GM18870 (cell line): ENCODE data around the gene ZNF20.
"Not testable (repeated sequence)": the region's sequence is repeated elsewhere in the genome, so short reads cannot be mapped to it uniquely, and the experiment has no call there.

Experiments
- ATAC-seq: cut with Tn5 transposase; IDR thresholded peaks from one replicate; pipeline ENCODE4 v1.9.1; 2021; ENCODE audit warnings: moderate library complexity; ENCODE audit not compliant: unreplicated experiment

ZNF20 gene

DNA sequence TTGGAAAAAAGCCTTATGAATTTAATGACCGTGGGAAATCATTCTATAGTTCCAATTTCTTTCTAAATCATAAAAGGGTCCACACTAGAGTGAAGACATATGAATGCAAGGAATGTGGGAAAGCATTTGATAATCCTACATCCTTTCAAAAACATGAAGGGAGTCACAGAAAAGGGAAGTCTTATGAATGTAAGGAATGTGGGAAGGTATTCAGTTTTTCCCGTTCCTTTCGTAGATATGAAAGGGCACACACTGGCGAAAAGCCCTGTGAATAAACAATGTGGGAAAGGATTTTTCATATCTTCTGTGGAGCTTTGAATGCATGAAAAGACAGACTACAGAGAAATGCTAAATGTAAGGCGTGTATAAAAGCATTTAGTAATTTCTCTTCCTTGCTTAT is 27.0 kb downstream of the ZNF20 start:
- ATAC-seq, result no peak

DNA sequence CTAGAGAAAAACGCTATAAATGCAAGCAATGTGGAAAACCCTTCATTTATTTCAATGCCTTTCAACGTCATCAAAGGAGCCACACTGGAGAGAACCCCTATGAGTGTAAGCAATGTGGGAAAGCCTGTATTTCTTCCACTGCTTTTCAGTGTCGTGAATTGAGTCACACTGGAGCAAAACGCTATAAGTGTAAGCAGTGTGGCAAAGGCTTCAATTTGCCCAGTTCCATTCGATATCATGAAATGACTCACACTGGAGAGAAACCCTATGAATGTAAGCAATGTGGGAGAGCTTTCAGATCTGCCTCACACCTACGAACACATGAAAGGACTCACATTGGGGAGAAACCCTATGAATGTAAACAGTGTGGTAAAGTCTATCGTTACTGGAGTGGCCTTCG is 27.4 kb downstream of the ZNF20 start:
- ATAC-seq, result no peak

DNA sequence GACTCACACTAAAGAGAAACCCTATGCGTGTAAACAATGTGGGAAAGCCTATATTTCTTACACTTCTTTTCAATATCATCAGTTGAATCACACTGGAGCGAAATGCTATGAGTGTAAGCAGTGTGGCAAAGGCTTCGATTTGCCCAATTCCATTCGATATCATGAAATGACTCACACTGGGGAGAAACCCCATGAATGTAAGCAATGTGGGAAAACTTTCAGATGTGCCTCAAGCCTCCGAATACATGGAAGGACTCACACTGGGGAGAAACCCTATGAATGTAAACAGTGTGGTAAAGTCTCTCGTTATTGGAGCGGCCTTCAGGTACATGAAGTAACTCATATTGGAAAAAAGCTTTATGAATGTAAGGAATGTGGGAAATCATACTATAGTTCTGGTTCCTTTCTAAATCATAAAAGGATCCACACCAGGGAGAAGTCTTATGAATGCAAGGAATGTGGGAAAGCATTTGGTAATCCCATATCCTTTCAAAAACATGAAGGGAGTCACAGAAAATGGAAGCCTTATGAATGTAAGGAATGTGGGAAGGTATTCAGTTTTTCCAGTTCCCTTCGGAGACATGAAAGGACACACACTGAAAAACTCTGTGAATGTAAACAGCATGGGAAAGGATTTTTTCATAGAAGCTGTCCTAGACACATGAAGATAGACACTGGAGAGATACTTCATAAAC is 28.1 kb downstream of the ZNF20 start:
- ATAC-seq, result no peak

DNA sequence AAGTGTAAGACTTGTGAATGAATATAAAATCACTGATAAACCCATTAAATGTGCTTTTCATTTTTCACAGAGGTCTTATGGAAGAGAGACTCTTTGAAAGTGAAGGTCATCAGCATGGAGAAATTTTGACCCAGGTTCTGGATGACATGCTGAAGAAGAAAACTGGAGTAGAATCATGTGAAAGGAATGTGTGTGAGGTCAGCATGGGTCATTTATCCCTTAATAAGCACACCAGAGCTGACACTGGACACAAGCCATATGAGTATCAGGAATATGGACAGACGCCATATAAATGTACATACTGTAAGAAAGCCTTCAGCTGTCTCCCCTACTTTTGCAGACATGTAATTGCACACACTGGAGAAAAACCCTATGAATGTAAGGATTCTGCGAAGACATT is 29.0 kb downstream of the ZNF20 start:
- ATAC-seq, result no peak

DNA sequence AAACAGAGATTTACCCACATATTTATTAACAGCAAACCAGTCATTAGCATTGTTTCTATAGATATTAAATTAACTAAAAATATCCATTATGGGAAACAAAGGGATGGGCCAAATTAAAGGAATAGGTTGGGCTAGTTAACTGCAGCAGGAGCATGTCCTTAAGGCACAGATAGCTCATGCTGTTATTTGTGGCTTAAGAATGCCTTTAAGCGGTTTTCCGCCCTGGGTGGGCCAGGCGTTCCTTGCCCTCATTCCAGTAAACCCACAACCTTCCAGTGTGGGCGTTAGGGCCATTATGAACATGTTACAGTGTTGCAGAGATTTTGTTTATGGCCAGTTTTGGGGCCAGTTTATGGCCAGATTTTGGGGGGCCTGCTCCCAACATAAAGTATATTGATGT is 36.2 kb downstream of the ZNF20 start:
- ATAC-seq, result not testable (repeated sequence)

DNA sequence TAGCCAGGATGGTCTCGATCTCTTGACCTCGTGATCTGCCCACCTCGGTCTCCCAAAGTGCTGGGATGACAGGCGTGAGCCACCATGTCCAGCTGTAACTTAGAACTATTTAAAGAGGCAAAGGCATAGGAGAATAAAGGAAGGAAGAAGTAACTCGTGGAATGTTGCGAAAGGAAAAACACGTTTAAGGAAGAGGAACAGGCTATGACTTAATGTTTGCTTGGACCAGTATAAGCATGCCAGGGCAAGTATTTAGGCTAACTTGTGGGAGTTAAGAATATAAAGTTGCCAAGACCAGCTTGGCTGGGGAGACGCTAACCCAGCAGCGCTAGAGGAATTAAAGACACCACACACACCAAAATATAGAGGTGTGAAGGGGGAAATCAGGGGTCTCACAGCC is 42.1 kb downstream of the ZNF20 start:
- no peak for ATAC-seq

DNA sequence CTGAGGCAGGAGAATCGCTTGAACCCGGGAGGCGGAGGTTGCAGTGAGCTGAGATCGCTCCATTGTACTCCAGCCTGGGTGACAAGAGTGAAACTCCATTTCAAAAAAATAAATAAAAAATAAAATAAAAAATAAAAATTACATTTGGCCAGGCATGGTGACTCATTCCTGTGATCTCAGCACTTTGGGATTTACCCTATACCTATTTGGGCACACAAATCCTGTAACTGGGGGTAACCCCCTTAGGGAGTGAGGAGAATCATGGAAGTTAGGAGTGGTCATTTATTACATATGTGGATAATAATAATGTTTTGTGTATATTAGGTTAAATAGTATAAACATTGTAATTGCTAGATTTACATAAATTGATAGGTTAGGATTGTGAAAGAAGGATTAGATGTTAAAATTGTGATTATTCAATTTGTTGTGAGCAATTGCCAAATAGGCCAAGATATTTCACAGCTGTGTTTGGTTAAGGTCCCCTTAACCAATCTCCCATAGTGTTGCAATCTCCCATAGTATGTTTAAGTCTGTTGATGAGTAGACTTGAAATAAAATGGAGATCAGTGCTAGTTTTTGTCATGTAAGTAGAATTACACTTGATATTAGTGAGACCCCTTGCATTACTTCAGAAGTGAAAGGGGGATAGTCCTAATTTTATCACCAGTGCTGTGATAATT is 44.9 kb downstream of the ZNF20 start:
- no peak for ATAC-seq

DNA sequence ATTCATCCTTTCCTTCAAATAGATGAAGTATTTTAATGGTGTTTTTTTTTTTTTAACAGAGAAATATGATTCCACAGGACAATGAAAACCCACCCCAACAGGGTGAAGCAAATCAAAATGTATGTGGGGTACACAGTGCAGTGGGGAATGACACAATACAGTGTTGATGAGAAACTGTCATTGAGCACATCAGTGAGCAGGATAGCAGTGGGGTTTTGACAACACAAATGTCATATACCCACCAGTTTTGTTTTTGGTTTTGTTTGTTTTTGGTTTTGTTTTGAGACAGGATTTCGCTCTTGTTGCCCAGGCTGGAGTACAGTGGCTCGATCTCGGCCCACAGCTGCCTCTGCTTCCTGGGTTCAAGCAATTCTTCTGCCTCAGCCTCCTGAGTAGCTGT is 46.4 kb downstream of the ZNF20 start:
- ATAC-seq, result no peak

DNA sequence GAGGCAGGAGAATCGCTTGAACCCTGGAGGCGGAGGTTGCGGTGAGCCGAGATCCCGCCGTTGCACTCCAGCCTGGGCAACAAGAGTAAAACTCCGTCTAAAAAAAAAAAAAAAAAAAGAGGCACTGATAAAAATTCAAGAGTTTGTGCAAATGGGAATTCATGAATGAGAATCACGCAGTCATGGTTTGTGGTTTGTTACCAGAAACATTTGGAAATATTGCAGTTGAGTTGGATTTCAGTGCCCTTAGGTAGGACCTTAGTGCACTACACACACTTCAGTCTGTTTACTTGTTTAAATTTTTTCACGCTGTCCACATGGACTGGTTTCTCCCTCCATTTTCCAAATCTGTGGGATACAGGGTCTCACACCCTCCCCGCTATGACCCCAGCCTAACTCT is 47.2 kb downstream of the ZNF20 start:
- ATAC-seq, result no peak

DNA sequence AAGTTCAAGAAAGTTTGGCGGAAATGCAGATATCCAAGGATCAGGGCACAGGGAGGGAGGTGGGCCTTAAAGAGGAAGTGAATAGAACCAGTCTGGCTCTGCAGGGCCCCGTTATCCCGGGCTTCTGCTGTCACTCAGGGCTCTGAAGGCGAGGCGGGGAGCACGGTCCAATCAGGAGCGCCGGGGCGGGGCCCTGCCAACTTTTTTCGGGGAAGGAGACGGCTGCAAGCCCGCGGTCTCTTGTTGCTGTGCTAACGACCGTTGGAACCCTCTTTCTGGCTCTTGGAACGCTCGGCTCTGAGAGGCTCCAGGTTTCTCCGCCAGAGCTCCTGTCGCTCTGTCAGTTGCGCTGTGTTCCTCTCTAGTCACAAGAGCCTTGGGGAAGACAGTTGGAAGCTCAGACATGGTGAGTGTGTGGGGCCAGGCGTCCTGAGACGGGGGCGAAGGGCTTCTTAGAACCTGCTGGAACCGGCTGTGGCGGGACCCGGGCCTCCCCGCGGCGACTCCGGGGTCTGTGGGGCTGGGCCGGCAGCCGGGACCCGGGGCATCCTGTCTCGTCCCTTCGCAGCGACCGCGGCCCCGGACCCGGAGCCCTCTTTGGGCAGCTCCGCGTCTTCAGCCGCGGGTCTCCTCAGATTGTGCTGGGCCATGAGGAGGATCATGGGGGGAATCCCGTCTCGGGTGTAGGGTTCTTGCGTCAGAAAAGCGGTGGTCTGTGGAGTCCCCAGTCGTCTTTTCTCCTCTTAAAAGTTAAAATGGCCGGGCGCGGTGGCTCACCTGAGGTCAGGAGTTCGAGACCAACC is 47.9 kb downstream of the ZNF20 start:
- ATAC-seq, result no peak

DNA sequence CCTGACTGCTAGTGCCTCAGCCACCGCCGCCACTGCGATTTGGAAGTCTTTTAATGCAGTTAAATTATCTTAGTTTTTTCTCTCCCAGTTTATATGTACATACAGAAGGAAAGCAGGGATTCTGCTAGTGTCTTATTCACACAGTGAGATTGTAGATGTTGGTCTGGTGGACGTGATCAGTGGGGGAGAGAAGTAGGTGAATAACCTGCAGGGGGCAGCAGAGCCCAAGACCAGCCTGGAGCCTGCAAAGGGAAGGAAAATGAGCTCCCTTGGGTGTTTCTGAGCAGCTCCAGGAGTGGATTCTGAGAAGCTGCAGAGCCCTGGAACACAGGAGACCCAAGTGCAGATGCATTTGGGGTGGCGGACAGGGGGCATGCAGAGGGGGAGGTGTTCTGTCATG is 49.3 kb downstream of the ZNF20 start:
- ATAC-seq, result no peak

DNA sequence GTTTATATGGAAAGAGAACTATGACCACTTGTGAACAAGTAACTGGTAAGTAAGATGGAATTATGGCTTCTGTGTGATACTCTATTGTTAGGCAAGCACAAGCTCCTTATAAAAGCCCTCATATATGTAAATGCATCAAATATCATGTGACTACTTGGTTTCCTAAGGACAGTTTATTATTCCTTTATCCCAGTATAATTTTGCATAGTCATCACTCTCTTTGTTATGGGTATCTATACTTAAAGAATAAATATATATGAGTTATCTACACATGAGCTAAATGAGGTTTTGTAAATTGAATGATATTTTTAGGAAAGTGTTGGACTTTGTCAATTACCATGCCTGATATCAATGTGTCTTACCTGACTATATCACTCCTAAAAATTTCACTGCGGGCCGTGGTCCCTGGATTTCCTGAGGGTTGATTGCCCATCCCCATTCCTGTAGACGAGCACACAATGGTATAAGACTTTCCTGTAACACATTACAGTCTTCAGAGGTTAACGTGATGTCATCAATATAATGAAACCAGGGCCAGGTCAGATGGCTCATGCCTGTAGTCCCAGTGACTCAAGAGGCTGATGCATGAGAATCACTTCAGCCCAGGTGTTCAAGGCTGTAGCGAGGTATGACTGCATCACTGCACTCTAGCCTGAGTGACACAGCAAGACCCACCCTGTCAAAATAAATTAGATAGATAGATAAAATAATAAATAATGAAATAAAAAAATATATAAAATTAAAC is 54.9 kb downstream of the ZNF20 start:
- no peak for ATAC-seq

DNA sequence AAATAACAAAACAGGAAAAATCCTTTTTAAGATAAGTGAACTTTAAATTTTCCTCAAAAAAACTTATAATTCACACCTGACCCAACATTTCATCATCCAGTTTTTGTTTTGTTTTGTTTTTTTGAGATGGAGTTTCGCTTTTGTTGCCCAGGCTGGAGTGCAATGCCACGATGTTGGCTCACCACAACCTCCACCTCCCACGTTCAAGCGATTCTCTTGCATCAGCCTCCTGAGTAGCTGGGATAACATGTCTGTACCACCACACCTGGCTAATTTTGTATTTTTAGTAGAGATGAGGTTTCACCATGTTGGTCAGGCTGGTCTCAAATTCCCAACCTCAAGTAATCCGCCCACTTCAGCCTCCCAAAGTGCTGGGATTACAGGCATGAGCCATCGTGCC is 56.8 kb downstream of the ZNF20 start:
- not testable (repeated sequence) for ATAC-seq
